Pancreas (tissue), 10 donors: ENCODE data around the gene SMURF1. TPM values are rescaled to one million over a fixed set of nuclear protein-coding genes. Genes with fewer than 3 reads are reported as not detected.

Source experiments
- ATAC-seq, 4 donors: fragments of 200-7000 bp; cut with Tn5 transposase; one replicate each; pipeline versions ENCODE4 v1.8.0 to v1.9.1; 2020; ENCODE audit warnings: mild to moderate bottlenecking in 4 of 4, moderate library complexity in 4 of 4
- DNase-seq, 6 donors: peaks; one replicate each; pipeline ENCODE4 v3.0.0-alpha.2; 2020
- FAIRE-seq: peaks from 2 replicates; lab custom pipeline; 2012; peaks lifted over from hg19 to GRCh38; lab: Jason Lieb, UNC
- H3K27ac ChIP-seq, 4 donors: fragments of 200-600 bp; sonication (generic); 1 replicate in 3 of 4; 2 replicates in 1 of 4; pipeline versions ENCODE4 v1.5.0 to v1.8.0; 2020
- H3K27me3 ChIP-seq, 4 donors: fragments of 200-600 bp; one replicate each; pipeline ENCODE4 v1.8.0; 2021
- H3K36me3 ChIP-seq, 3 donors: fragments of 200-600 bp; sonication (generic) in 1 of 3; one replicate each; pipeline versions ENCODE4 v1.5.0 to v1.8.0; 2020 to 2021
- H3K4me1 ChIP-seq, 3 donors: fragments of 200-600 bp; one replicate each; pipeline ENCODE4 v1.8.0; 2021
- H3K4me3 ChIP-seq, 4 donors: fragments of 200-600 bp; sonication (generic) in 2 of 4; one replicate each; pipeline versions ENCODE4 v1.5.0 to v1.8.0; 2020 to 2021
- H3K9me3 ChIP-seq, 4 donors: fragments of 200-600 bp; one replicate each; pipeline ENCODE4 v1.8.0; 2021
- WGBS, 2 donors: extraction: QIAGEN DNeasy Blood & Tissue Kit; methylation state at CpG; one replicate each; pipeline ENCODE4 v1.1.7; 2013; 5-methylcytosine and 5-hydroxymethylcytosine counted together
- intact Hi-C, 3 donors: fragments of 100-400 bp; cut with DNase I; formaldehyde crosslinking; loops; one replicate each; pipeline versions ENCODE4 v1.11.1 to v1.14.2; 2022
- polyA plus RNA-seq, 2 donors: library from polyadenylated mRNA; stranded (reverse); fragments of 200-250 nt; gene quantifications; one replicate each; pipeline ENCODE4 v1.2.3, GENCODE V29; 2013
- total RNA-seq, 6 donors: library from RNA; stranded (reverse); fragmentation: NEBNext Ultra II Directional in 4 of 6; extraction: Animal tissue kit (Norgen Biotek cat#: 25700) in 4 of 6; gene quantifications; one replicate each; pipeline versions ENCODE4 v1.2.1 to v1.2.4, GENCODE V29; 2021 to 2023
- TF ChIP-seq, protein P1 (sequence below), 4 donors: fragments of 200-600 bp; sonication (generic) in 3 of 4; IDR thresholded peaks; one replicate each; pipeline versions ENCODE4 v1.5.0 to v1.8.0; 2021; ENCODE audit warnings: antibody characterized with exemption in 4 of 4
- donor health status: healthy with polysubstance abuse.
- donor health status: DM: no; HTN: no; CAD: no; lungs with moderate emphysema.
- donor health status: DM: no; HTN: no; CAD: no.
- donor health status: control.
- donor health status: control.
- donor health status: Bipolar disorder and iron deficiency.
- donor health status: DM: yes; HTN: yes; CAD: no.
- donor health status: DM: no; HTN: no; CAD: no.
- donor health status: DM: no; HTN: no; CAD: no.
- donor health status: DM: yes; HTN: yes; CAD: no.

Gene SMURF1
- total and polyA plus RNA-seq, 8 donors, result 7.6 to 22.7 (median 14.1) TPM

GRCh38 chr7:99038086-99038855 is 105.6 kb downstream of the SMURF1 start:
- 91 to 94% methylated on average over 25 of the region's 25 CpGs for WGBS, 2 donors
- H3K27ac ChIP-seq, result no peak overlapping the region
- intact Hi-C loops, result loop anchor here in 1 of 3 donors (5.0 kb wide), 1 partner anchor 274 kb away; no protein-coding TSS in a partner anchor
- peaks cover 0 to 4% (median 0%) of the 10 kb centered on the region in 3 donors for H3K4me1 ChIP-seq
- H3K27me3 ChIP-seq, result no peaks in the 10 kb centered on the region
- H3K9me3 ChIP-seq, result no peaks in the 10 kb centered on the region
- no peak for ATAC-seq
- peaks cover 2 to 74% (median 40%) of the 10 kb centered on the region in 3 donors for H3K36me3 ChIP-seq
- peak in 1 of 6 donors; percentile 9 for DNase-seq
- no peak overlapping the region for H3K4me3 ChIP-seq
- TF ChIP-seq, protein P1, sequence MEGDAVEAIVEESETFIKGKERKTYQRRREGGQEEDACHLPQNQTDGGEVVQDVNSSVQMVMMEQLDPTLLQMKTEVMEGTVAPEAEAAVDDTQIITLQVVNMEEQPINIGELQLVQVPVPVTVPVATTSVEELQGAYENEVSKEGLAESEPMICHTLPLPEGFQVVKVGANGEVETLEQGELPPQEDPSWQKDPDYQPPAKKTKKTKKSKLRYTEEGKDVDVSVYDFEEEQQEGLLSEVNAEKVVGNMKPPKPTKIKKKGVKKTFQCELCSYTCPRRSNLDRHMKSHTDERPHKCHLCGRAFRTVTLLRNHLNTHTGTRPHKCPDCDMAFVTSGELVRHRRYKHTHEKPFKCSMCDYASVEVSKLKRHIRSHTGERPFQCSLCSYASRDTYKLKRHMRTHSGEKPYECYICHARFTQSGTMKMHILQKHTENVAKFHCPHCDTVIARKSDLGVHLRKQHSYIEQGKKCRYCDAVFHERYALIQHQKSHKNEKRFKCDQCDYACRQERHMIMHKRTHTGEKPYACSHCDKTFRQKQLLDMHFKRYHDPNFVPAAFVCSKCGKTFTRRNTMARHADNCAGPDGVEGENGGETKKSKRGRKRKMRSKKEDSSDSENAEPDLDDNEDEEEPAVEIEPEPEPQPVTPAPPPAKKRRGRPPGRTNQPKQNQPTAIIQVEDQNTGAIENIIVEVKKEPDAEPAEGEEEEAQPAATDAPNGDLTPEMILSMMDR (IDR thresholded peaks at IDR 0.05), result no peak
- FAIRE-seq, result no peak

GRCh38 chr7:99037327-99037940 is 106.5 kb downstream of the SMURF1 start:
- Histone ChIP-seq H3K27me3 (no peaks in the 10 kb centered on the region), H3K27ac (no peak overlapping the region), H3K36me3 (peaks cover 2 to 81% (median 40%) of the 10 kb centered on the region in 3 donors), H3K4me3 (no peak overlapping the region), H3K4me1 (peaks cover 0 to 4% (median 0%) of the 10 kb centered on the region in 3 donors), H3K9me3 (no peaks in the 10 kb centered on the region)
- FAIRE-seq, result no peak
- no peak for ATAC-seq
- TF ChIP-seq, protein P1 (IDR thresholded peaks at IDR 0.05), result no peak
- WGBS, 2 donors, result 94 to 95% methylated on average over 16 of the region's 16 CpGs
- DNase-seq, result peak in 1 of 6 donors; percentile 7
- intact Hi-C loops, result loop anchor here in 1 of 3 donors (5.0 kb wide), 1 partner anchor 275 kb away; no protein-coding TSS in a partner anchor

DNA sequence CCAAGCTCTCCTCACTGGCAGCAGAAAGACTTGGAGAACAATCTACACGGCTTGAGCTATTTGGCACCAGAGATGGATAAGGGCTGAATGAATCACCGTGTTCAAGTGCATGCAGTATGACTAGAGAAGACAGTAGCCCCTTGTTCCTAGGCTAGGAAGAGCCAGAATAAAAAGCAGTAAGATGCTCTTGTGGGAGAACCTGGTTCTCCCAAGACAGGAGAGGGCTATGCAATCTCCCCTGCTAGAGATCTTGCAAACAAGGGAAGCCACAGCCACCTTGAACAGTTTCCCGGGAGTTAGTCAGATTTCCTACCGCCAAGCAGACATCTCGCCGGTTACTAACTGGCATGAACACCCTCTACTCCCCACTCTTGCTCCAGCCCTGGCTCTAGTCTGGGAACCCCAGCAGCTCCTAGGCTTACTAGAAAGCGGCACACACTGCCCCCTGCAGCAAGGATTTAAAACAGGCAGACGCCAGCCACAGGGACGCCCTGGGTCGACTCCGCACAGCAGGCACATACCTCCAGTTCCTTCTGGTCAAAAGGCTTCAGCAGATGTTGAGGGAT is 107.3 kb downstream of the SMURF1 start:
- no peaks in the 10 kb centered on the region for H3K9me3 ChIP-seq
- FAIRE-seq (no peak), ATAC-seq (no peak), DNase-seq (peak in 1 of 6 donors; percentile 14)
- H3K27ac ChIP-seq, result no peak overlapping the region
- TF ChIP-seq, protein P1 (IDR thresholded peaks at IDR 0.05), result no peak
- no peaks in the 10 kb centered on the region for H3K27me3 ChIP-seq
- no peak overlapping the region for H3K4me3 ChIP-seq
- H3K36me3 ChIP-seq, result peaks cover 2 to 89% (median 38%) of the 10 kb centered on the region in 3 donors
- 78 to 79% methylated on average over 11 of the region's 11 CpGs for WGBS, 2 donors
- no peaks in the 10 kb centered on the region for H3K4me1 ChIP-seq
- intact Hi-C loops, result loop anchor here in 1 of 3 donors (5.0 kb wide), 1 partner anchor 276 kb away; no protein-coding TSS in a partner anchor

DNA sequence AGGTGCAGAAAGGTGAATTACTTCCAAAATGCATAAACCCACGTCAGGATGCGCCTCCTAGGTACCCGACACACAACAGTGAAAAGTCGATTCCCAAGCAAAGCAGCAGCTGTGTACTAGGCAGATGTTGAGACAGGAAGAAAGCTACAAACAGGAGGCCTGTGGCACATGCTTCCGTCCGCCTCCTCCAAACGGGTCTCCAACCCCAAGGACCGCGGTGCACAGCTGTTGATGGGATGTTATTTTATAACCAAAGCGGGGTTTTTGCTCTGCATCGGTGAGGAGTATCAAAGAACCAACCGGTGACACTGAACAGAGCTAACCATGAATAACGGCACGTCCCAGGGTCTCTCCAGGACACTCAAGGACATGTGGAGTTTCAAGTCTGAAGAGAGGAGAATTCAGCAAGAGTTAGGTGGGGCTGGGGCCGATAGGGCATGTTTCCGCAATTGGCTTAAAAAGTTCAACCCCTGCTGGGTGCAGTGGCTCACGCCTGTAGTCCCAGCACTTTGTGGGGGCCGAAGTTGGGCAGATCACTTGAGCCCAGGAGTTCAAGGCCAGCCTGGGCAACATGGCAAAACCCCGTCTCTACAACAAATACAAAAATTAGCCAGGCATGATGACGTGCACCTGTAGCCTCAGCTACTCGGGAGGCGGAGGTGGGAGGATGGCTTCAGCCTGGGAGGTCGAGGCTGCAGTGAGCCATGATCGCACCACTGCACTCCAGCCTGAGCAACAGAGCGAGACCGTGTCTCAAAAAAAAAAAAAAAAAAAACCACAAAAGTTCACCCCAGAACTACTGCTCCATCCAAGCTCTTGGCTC is 108.0 kb downstream of the SMURF1 start:
- Histone ChIP-seq H3K4me1 (no peaks in the 10 kb centered on the region), H3K36me3 (peaks cover 2 to 90% (median 32%) of the 10 kb centered on the region in 3 donors), H3K27me3 (no peaks in the 10 kb centered on the region), H3K27ac (no peak overlapping the region), H3K9me3 (no peaks in the 10 kb centered on the region), H3K4me3 (no peak overlapping the region)
- ATAC-seq (no peak), FAIRE-seq (no peak), DNase-seq (peak in 1 of 6 donors; percentile 6)
- TF ChIP-seq, protein P1 (IDR thresholded peaks at IDR 0.05), result no peak
- WGBS, 2 donors, result 88 to 89% methylated on average over 24 to 26 of the region's 26 CpGs
- intact Hi-C loops, result loop anchor here in 1 of 3 donors (5.0 kb wide), 1 partner anchor 276 kb away; no protein-coding TSS in a partner anchor
